ENCODE results near the gene CUL4A.

DNA sequence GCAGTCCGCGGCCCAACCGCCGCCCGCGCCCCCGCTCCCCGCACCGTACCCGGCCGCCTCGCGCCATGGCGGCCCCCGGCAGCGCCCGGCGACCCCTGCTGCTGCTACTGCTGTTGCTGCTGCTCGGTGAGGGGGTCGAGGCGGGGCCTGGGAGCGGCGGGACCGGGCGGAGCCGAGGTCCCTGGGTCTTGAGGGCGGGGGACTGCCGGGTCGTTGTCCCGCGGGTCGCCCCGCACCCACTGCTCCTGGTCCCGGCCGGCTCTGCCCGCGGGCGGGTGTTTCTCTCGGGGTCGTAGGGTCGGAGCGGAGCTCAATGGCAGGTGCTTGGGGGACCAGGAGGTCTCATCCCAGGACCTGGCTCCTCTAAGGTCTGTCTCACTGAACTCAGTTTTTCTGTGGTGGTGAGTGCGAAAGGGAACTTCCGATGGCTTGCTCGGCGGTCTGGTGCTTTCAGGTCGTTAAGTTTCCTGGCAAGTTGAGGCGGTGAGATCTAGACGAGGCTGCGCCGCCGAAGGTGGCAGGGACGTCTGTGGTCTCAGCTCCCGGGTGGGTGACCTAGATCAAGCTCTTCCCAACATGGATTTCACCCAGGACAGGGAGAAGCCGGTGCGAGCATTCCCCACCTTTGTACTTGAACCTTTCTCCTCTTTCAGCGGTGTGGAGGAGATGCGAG lies 88.1 kb downstream of the CUL4A start:
- TF ChIP-seq, protein P1, sequence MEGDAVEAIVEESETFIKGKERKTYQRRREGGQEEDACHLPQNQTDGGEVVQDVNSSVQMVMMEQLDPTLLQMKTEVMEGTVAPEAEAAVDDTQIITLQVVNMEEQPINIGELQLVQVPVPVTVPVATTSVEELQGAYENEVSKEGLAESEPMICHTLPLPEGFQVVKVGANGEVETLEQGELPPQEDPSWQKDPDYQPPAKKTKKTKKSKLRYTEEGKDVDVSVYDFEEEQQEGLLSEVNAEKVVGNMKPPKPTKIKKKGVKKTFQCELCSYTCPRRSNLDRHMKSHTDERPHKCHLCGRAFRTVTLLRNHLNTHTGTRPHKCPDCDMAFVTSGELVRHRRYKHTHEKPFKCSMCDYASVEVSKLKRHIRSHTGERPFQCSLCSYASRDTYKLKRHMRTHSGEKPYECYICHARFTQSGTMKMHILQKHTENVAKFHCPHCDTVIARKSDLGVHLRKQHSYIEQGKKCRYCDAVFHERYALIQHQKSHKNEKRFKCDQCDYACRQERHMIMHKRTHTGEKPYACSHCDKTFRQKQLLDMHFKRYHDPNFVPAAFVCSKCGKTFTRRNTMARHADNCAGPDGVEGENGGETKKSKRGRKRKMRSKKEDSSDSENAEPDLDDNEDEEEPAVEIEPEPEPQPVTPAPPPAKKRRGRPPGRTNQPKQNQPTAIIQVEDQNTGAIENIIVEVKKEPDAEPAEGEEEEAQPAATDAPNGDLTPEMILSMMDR (IDR thresholded peaks at IDR 0.05) = no peak
- TF ChIP-seq POLR2AphosphoS5 (IDR thresholded peaks at IDR 0.05; ENCODE audit: low read depth, low read length) = no peak
- TF ChIP-seq RAD21 (IDR thresholded peaks at IDR 0.05; ENCODE audit: low read length) = no peak
- TF ChIP-seq TEAD4 (IDR thresholded peaks at IDR 0.05; ENCODE audit: borderline replicate concordance, insufficient read depth) = no peak
- TF ChIP-seq, protein P2, sequence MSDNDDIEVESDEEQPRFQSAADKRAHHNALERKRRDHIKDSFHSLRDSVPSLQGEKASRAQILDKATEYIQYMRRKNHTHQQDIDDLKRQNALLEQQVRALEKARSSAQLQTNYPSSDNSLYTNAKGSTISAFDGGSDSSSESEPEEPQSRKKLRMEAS (IDR thresholded peaks at IDR 0.05; ENCODE audit: low read depth) = no peak
- TF ChIP-seq EZH2phosphoT487 (IDR thresholded peaks at IDR 0.05; ENCODE audit: borderline replicate concordance, low read depth) = no peak
- TF ChIP-seq FOXJ3 (CRISPR knock-in tag; IDR thresholded peaks at IDR 0.05) = no peak
- no peak for TF ChIP-seq JUND (IDR thresholded peaks at IDR 0.05)
- TF ChIP-seq RFX5 (IDR thresholded peaks at IDR 0.05; ENCODE audit: low read length) = no peak
- TF ChIP-seq NRF1 (IDR thresholded peaks at IDR 0.05; ENCODE audit: low read depth, low read length) = no peak
- no peak for TF ChIP-seq RCOR1 (IDR thresholded peaks at IDR 0.05; ENCODE audit: low read length)
- no peak for TF ChIP-seq GATA2 (CRISPR knock-in tag; IDR thresholded peaks at IDR 0.05)
- no peak for TF ChIP-seq TAF1 (IDR thresholded peaks at IDR 0.05; ENCODE audit: borderline replicate concordance, low read depth, low read length)
